Measurements from ENCODE around the gene TCEA2. TPM values are rescaled to one million over a fixed set of nuclear protein-coding genes. Genes with fewer than 3 reads are reported as not detected.

Gene TCEA2
- total RNA-seq, 1 donor from 2014 or later = 22.8 TPM

DNA sequence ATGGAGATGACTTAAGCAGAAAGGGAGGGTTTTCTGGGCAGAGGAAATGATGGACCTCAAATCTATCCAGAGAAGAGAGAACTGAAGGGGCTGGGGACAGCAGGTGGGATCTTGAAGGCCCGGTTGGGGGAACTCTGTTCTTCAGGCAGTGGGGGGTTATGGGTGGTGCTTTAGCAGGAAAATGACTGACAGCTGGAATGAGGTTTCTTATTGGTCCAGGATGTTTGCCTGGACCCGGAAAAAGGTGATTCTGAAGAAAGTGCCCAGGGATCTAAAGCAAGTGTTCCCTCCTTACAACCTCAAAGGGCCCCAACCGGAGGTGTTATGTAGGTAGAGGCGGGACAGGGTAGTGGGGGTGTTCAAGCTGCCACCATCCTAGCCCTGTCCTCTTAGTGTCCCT lies 32.5 kb downstream of the TCEA2 start:
- DNase-seq = no peak

DNA sequence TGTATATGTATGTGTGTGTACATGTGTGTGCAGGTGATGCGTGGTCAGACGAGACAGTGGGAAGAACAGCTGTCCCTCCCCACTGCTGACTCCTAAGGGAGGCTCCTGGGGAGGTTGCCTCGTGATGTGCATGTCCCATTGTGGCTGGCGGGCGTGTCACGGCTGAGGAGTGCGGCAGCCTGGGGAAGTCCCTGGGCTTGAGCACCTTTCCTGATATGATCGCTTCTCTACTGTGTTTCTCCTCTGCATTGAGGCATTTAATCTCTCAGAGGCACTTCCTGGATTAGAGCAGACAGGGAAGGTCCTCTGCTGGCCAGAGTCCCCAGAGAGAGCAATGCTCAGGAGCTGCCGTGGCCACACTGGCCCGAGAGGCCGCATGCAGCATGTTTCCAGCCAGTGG lies 32.9 kb downstream of the TCEA2 start:
- DNase-seq = no peak

GRCh38 chr20:64096535-64096934 lies 33.5 kb downstream of the TCEA2 start:
- DNase-seq = no peak

DNA sequence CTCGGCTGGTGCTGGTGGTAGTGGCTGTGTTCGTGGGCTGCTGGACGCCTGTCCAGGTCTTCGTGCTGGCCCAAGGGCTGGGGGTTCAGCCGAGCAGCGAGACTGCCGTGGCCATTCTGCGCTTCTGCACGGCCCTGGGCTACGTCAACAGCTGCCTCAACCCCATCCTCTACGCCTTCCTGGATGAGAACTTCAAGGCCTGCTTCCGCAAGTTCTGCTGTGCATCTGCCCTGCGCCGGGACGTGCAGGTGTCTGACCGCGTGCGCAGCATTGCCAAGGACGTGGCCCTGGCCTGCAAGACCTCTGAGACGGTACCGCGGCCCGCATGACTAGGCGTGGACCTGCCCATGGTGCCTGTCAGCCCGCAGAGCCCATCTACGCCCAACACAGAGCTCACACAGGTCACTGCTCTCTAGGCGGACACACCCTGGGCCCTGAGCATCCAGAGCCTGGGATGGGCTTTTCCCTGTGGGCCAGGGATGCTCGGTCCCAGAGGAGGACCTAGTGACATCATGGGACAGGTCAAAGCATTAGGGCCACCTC lies 35.5 kb downstream of the TCEA2 start:
- DNase-seq = no peak

DNA sequence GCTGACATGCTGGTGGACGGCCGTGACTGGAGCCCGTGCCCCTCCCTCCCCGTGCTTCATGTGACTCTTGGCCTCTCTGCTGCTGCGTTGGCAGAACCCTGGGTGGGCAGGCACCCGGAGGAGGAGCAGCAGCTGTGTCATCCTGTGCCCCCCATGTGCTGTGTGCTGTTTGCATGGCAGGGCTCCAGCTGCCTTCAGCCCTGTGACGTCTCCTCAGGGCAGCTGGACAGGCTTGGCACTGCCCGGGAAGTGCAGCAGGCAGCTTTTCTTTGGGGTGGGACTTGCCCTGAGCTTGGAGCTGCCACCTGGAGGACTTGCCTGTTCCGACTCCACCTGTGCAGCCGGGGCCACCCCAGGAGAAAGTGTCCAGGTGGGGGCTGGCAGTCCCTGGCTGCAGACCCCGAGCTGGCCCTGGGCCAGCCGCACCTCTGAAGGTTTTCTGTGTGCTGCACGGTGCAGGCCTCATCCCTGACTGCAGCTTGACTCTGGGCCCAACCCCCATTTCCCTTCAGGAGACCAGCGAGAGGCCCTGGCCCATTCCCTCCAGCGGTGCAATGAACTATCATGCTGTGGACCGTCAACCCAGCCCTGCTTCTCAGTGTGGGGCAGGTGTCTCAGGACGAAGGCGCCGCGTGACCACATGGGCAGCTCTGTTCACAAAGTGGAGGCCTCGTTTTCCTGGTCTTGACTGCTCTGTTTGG lies 36.2 kb downstream of the TCEA2 start:
- peak; percentile 93 for DNase-seq

DNA sequence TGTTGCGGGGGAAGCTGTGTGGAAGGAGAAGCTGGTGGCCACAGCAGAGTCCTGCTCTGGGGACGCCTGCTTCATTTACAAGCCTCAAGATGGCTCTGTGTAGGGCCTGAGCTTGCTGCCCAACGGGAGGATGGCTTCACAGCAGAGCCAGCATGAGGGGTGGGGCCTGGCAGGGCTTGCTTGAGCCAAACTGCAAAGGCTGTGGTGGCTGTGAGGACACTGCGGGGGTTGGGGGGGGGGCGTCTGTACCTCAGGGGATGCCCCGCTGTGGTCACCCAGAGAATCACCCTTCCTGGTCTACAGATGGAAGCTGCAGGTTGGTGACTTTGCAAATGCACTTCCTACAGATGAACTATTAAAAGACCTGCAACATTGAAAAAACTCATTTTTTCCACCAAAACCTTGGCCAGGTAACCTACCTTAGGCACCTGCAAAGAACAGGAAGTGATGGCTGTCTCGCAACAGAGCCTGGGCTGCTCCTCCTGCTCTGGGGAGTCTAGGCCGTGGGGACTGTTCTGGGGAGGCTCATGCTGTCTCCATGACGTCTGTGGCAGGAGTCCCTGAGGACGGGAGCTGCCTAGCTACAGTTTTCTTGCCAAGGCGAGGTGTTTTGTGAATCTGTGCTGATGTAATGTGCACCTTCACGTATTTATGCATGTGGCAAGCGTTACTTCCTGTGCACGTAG lies 37.0 kb downstream of the TCEA2 start:
- DNase-seq = no peak

DNA sequence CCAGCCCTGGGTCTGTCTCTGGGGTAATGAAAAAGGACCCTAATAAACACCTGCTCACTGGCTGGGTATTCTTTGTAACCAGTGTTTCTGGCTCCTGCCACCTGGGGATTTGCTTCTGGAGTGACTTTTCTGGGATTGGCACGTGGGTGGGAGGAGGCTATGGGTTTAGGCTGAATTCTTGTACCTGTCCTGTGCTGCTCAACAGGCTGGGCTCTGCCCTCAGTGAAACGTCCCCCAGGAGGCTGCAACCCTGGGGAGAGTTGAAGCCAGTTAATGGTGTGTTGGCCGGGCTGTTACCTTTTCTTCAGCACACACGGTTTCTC lies 37.5 kb downstream of the TCEA2 start:
- no peak for DNase-seq

- no peak for DNase-seq
Observed at GRCh38 chr20:64100946-64101688, 38.1 kb downstream of the TCEA2 start.

DNA sequence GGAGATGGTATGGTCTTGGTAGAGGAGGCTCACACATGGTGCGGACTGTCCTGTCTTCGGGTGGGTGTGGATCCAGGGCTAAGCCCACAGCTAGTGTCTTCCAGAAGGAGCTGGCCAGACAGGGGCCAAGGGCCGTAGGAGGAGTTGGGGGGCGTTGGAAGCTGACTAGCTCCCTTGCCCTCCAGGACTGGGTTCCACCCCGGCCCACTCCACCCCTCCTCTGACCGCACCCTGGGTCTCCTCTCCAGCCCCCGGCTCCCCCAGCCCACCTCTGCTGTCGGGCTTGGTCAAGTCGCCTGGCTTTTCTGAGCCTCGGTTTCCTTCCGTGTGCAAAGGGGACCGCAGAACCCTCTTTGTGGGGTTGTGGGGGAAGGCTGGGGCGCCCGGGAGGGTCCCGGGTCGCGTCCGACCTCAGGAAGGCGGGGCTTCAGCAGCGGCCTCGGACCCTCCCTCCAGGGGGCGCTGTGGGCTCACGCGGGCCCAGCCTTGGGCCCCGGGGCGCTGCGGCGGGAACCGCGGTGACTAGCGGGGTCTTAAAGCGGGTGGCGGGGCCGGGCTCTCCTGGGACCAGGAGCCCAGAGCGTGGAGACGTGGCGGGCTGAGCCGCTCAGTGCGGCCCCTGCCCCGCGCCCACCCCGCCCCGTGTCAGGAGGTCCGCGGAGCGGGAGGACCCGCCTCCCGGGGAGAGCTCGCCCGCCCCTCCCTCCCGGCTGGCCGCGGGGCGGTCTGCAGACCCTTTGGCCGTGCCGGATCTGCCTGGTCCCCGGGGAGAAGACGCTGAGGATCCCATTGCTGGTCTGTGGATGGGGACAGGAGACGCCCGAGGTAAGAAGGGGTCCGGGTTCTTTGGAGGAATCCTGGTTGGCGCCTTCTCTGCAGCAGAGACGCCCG lies 39.0 kb downstream of the TCEA2 start:
- DNase-seq = no peak

GRCh38 chr20:64102647-64103354 lies 39.8 kb downstream of the TCEA2 start:
- DNase-seq = peak; percentile 63

DNA sequence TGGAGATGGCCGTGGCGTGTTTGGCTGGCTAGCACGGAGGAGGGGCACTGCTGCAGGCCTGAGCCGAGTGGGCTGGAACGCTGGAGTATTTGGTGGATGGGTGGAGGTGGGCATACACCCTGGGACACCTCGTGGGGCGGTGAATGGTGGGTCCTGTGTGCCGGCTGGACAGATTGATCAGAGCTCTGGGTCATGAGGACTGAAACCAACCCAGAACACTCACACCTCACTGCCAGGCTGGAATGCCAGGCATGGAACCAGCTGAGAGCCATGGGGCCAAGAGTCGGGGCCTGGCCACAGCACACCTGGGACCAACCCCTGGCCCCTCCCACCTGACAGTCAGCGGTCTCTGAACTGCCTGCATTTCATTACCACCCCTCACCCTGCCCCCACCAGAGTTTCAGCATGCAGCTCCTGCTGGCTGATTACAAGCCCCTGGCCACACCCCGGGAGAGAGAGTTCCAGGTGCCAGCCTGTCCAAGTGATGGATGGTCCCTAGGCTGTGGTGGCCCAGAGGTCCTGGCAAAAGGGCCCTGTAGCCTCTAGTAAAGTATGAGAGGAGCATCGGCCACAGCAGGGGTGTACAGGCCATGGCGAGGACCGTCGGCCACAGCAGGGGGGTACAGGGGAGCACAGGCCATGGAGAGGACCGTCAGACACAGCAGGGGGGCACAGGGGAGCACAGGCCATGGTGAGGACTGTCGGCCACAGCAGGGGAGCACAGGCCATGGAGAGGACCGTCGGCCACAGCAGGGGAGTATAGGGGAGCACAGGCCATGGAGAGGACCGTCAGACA lies 41.1 kb downstream of the TCEA2 start:
- DNase-seq = no peak

DNA sequence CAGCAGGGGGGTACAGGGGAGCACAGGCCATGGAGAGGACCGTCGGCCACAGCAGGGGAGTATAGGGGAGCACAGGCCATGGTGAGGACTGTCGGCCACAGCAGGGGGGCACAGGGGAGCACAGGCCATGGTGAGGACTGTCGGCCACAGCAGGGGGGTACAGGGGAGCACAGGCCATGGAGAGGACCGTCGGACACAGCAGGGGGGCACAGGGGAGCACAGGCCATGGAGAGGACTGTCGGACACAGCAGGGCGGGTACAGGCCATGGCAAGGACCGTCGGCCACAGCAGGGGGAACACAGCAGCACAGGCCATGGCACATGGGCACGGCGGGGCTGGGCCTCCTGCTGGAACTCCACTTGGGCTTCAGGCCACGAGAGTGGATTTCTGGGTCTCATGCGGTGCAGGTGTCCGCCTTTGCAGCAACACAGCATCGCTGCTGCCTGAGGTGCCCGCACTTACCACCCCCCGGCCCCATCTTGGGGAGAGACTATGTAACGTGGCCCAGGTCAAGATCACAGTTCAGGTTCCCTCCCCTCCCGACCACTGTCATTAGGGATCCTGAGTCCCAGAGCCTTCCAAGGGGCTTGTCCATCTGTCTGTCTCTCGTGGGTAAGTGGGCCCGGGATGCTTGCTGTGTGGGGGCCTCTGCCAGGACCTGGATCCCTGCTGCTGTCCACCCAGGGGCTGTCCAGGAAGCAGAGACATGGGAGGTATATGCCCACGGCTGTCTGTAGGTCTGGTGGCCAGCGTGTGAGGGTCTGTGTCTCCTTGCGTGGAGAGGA lies 41.9 kb downstream of the TCEA2 start:
- no peak for DNase-seq

DNA sequence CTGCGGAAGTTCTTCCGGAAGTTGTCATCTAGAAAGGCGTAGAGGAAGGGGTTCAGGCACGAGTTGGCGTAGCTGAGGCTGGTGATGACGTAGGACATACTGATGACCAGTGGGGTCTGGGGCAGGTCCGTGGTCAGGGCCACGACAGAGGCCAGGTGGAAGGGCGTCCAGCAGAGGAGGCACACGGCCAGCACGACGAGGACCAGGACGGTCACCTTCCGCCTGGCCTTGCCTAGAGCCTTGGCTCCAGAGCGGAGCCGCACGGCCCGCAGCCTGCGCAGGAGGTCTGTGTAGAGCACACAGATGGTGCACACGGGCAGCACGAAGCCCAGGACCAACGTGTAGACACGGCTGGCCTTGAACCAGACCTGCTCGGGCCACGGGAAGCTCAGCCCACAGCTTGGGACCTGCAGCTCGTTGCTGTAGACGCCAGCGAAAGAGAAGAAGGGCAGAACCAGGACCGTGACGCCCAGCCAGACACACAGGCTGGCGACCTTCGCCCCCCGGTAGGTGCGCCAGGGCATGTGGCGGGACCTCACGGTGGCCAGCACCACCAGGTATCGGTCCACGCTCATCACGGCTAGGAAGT lies 42.9 kb downstream of the TCEA2 start:
- DNase-seq = no peak

GRCh38 chr20:64106435-64106961 lies 43.5 kb downstream of the TCEA2 start:
- no peak for DNase-seq

DNA sequence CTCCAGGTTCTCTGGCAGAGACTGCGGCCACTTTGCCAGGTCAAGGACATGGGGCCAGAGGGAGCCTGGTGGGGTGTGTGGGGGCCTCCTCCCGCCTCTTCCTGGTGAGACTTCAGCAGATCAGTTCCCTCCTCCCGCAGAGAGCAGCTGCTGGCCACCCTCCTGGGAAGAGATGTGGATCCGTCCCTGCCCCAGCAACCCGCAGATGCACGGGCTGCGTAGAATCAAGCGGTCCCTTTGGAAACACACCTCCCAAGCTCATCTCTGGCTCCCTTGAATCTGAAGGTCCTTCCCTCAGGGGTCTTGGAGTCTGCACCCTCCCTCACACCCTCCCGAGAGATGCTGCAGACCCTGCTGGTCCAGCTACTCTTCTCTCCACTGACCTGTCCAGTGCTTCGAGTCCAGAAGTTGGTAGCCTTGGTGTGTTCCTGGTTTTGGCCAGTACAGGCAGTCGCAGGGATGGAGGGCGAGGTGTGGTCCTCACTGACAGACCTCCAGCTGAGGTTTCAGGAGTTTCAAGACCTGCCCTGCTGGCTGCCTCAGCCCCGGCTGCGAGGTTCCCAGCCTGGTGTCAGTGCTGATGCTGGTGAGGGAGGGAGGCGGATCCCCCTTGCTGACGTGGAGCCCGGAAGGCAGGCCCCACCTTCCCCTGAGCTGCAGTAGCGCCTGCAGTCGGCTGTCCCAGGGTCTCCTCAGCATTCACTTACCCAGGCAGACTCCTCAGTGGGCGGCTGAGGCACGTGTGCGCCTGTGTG lies 44.2 kb downstream of the TCEA2 start, which contains the start of gene NPBWR2:
TSS of gene NPBWR2 (minus strand) at position 585 of the 755 bp plus-strand sequence. CDS start 734 bp downstream, outside the sequence.
- peak; percentile 55 for DNase-seq

GRCh38 chr20:64107736-64108457 lies 44.9 kb downstream of the TCEA2 start:
- peak; percentile 37 for DNase-seq
